Stimulated activated CD4-positive, alpha-beta T cell treated with anti-CD3 and anti-CD28 coated beads, Interleukin-12 subunit alpha, Interleukin-12 subunit beta, amount 100 ng/mL, for 24 hours (primary cell): Measurements from ENCODE around the gene KLHL7.
"Not testable (repeated sequence)": the region's sequence is repeated elsewhere in the genome, so short reads cannot be mapped to it uniquely, and the experiment has no call there.

ENCODE experiments used
- DNase-seq, 2 experiments: peaks; one replicate each; pipeline ENCODE4 v3.0.0-alpha.2; 2020; ENCODE audit warnings: low read depth in 2 of 2

The KLHL7 gene

DNA sequence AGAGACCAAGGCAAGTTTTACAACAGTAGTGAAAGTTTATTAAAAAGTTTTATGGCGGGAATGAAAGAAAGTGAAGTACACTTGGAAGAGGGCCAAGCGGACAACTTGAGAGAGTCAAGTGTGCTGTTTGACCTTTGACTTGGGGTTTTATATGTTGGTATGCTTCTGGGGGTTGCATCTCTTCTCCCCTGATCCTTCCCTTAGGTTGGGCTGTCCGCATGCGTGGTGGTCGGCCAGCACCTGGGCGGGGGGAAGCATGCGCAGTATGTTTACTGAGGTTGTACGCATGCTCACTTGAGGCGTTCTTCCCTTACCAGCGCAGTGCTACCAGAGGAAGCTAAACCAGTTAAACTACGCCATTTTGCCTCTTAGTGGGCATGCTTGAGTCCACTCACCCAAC is 108.2 kb downstream of the KLHL7 start:
- no peak for DNase-seq

DNA sequence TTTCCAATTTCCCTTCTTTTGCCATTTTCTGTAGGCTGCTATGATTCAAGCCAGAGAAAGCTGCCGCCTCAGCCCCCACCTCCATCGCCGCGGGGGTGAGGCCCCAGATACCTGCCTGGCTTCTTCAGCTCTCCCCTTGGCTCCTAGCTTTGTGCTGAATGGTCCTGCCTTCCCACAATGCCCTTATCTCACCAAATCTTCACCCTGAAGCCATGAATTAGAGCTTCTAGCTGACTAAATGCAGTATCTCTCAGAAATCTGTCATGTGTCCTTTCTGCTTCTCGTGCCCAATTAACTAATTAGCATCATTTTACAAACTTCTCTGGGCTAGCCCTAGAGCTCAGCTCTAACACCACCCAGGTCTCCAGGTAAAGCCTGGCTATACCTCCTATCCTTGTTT is 108.8 kb downstream of the KLHL7 start:
- no peak for DNase-seq

DNA sequence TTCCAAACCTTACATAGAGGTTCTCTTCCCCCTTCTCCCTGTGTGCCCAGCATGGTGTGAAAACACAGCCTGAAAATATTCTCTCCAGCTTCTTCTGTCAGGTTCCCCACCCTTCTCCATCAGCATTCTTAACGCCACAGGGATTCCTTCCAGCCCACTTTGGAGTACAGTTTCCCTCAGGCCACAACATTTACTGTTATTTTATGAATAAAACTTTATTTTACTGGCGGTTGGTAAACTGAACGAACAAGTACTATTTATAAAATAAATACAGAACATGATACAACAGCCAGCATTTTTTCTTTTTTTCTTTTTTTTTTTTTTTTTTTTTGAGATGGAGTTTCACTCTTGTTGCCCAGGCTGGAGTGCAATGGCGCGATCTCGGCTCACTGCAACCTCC is 109.4 kb downstream of the KLHL7 start:
- no peak for DNase-seq

DNA sequence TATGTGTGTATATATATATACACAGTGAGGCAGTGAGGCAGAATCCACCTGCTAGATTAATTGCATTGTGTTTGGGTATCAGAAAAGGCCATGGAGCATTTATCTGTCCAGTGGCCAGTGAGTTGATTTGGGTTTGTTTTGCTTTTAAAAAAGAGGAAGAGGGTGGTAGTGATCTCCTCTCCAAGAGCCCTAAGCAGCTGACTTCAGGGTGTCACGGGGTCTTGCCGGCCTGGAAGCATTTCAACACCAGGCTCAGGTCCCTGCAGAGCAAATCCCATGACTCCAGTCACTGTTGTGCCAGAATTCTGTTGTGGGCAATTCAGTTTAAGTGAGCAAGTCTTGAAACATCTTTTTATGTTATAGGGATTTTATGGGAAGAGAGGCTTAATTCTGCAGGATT is 110.4 kb downstream of the KLHL7 start:
- no peak for DNase-seq

DNA sequence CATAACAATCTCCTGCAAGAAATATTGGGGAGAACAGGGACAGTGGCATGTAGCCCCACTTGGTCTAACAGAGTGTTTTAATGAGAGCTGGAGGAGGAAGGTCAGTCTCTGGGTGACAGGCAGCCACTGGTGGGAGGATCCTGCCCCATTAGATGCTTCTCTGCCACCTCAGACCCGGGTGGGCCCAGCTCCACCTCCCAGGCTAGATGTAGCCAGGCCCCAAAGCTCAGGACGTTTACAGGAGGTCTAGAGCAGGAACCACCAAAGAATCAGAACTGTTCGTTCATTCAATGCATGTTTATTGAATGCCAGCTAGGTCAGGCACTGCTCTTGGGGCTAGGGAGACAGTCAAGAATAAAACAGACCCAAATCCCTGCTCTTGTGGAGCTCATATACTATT is 112.6 kb downstream of the KLHL7 start:
- DNase-seq, result no peak

DNA sequence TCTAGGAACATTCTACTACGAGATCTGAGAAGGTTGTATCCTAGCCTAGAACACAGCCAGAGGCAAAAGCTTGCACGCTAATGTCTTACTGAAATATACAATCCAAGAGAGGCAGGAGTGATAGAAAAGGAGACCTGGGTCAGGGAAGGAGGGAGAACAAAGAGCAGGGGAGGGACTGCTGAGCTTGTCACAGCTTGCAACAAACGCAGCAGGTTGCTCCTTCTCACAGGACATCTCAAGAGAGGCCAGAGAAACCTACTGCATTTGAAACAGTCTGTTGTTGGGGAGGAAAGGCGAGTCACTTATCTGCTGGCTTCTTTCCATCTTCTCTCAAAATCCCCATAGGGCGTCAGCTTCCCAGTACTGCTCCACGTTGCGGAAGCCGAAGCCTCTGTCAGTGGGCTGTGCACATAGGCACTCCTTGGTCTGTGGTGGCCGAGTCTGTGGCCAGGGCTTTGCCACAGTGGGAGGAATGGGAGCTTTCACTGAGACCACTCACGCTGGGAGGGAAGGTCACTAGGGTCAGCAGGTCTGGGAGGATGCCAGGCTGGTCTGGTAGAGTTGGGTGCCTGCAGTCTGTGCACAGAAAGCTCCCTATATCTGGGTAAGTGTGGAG is 115.2 kb downstream of the KLHL7 start:
- DNase-seq, result no peak

DNA sequence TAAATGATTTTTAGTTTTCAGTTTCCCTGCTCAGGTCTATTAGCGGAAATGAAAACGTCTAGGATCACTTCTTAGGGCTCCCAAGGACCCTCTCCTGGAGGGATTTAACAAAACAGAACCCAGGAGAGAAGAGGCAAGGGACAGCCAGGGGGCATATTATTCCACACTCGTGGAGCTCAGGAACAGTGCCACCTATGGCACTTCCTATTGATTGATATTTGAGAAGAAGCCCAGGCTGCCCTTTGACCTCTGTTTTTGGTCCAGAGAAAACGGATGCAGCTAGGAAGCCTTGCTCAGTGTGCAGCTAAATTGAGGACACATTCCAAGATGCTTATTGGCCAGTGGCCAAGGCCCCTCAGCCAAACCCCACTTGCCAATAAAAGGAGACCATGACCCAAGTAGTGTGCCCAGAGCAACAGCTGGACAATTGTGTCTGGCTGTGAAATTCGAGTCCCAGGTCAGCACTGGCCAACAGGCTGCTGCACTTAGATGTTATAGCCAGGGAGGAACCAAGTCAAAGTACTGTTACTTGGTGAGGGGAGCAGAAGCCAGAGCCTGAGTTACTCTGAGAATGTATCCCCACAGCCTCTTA is 117.0 kb downstream of the KLHL7 start:
- DNase-seq, result no peak

DNA sequence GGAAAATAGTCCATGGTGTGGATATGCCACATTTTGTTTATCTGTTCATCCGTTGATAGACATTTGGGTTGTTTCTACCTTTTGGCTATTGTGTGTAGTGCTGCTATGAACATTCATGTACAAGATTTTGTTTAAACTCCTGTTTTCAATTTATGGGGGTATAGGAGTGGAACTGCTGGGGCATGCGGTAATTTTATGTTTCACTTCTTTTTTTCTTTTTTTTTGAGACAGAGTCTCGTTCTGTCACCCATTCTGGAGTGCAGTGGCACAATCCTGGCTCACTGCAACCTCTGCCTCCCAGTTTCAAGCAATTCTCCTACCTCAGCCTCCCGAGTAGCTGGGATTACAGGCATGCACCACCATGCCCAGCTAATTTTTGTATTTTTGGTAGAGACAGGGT is 118.8 kb downstream of the KLHL7 start:
- DNase-seq, result not testable (repeated sequence)

DNA sequence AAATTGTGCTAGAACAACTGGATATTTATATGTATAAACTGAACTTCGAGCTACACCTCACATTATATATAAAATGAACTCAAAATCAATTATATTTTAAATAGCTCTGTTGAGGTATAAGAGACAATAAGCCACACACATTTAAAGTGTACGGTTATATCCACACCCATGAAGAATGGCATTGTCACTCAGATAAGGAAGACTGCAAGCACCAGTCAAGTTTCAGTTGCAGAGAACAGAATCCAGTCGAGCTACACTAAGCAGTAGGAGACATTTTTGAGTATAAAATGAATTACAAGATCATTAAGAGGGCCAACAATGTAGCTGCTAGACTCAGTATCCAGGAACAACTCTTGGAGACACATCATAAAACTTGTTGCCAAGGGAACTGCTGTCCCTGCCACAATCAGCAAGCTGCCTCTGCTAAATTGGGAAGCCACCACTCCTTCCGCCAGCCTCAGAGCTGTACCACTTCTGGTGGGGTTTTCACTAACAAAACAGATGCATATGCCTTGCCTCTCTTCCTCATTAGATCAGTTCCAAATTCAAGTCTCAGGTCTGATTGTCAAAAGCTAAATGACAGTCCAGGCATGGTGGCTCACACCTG is 121.4 kb downstream of the KLHL7 start:
- DNase-seq, result no peak
